ENCODE measurements around the gene YTHDF1.

The YTHDF1 gene

GRCh38 chr20:63223826-63224207 is 7.9 kb upstream of the YTHDF1 start:
- CTCF ChIA-PET: interaction anchor here (0.6 to 5.4 kb wide), 40 partner anchors 9 to 994 kb away, joined by 3 to 85 read pairs (median 6); partner anchors contain the start of genes ARFGAP1, BIRC7, COL20A1 and YTHDF1
- Histone ChIP-seq H3K36me3 (ENCODE audit: control insufficient read depth in 2 of 2, insufficient read depth in 1 of 2, low read length in 2 of 2) (no peaks in the 10 kb centered on the region), H3K9me3 (ENCODE audit: control insufficient read depth, insufficient read depth, low read depth, low read length) (no peaks in the 10 kb centered on the region), H3K27ac (ENCODE audit: extremely low read depth, low read depth, low read length) (no peak overlapping the region), H3K4me3 (ENCODE audit: low read depth, low read length) (no peak overlapping the region), H3K4me1 (ENCODE audit: control insufficient read depth, insufficient read depth, low read length) (peaks cover 4% of the 10 kb centered on the region)
- no peak for TF ChIP-seq ZNF791 (tag by site-specific recombination; IDR thresholded peaks at IDR 0.05)
- TF ChIP-seq ZNF23 (tag by site-specific recombination; IDR thresholded peaks at IDR 0.05; ENCODE audit: borderline replicate concordance): no peak
- TF ChIP-seq ZBTB8A (tag by site-specific recombination; IDR thresholded peaks at IDR 0.05): no peak
- TF ChIP-seq CTCF (tag by site-specific recombination; IDR thresholded peaks at IDR 0.05): no peak
- no peak for TF ChIP-seq ZNF660 (tag by site-specific recombination; IDR thresholded peaks at IDR 0.05)
- TF ChIP-seq ZNF530 (tag by site-specific recombination; IDR thresholded peaks at IDR 0.05; ENCODE audit: low read depth): no peak
- no peak for TF ChIP-seq ZNF221 (tag by site-specific recombination; IDR thresholded peaks at IDR 0.05; ENCODE audit: borderline replicate concordance)
- TF ChIP-seq ZNF654 (tag by site-specific recombination; IDR thresholded peaks at IDR 0.05; ENCODE audit: low read depth): no peak
- no peak for TF ChIP-seq ZNF148 (tag by site-specific recombination; IDR thresholded peaks at IDR 0.05; ENCODE audit: borderline replicate concordance)
- no peak for TF ChIP-seq ZFP41 (tag by site-specific recombination; IDR thresholded peaks at IDR 0.05; ENCODE audit: borderline replicate concordance)
- no peak for TF ChIP-seq ZNF518A (tag by site-specific recombination; conservative IDR thresholded peaks at IDR 0.05; ENCODE audit: low read depth)
- no peak for TF ChIP-seq ZNF341 (tag by site-specific recombination; IDR thresholded peaks at IDR 0.05; ENCODE audit: low read depth)
- TF ChIP-seq ZNF292 (tag by site-specific recombination; IDR thresholded peaks at IDR 0.05; ENCODE audit: borderline replicate concordance, low read depth): no peak
- no peak for TF ChIP-seq GFI1B (tag by site-specific recombination; IDR thresholded peaks at IDR 0.05)
- no peak for TF ChIP-seq ZNF624 (tag by site-specific recombination; IDR thresholded peaks at IDR 0.05)
- TF ChIP-seq ZNF426 (tag by site-specific recombination; IDR thresholded peaks at IDR 0.05): no peak
- TF ChIP-seq ZBTB26 (tag by site-specific recombination; optimal IDR thresholded peaks at IDR 0.05): no peak
- no peak for TF ChIP-seq ZBTB21 (tag by site-specific recombination; IDR thresholded peaks at IDR 0.05)
- POLR2A ChIA-PET: interaction anchor here (0.5 to 3.6 kb wide), 7 partner anchors 8 to 67 kb away, joined by 3 to 26 read pairs (median 6); partner anchors contain the start of genes ARFGAP1 and YTHDF1
